Measurements from ENCODE around the gene ABCD3.

DNA sequence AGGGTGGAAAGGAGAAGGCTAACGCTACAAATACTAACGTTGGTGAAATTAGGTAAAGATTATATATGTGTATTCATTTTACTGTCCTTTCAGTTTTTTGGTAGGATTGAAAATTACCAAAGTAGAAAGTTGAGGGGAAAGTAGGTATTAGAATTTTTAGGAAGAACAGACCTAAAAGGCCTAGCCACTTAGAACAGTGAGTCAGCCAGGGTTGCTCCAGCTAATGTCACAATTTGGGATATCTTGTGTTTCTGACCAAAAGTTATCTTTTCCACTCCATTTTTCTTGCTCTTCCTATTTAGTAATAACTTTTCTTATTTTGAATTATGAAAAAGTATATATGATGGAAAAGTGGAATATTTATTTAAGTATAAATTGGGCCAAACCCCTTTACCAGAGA, 83.2 kb downstream of the ABCD3 start:
- TF ChIP-seq, protein P1, sequence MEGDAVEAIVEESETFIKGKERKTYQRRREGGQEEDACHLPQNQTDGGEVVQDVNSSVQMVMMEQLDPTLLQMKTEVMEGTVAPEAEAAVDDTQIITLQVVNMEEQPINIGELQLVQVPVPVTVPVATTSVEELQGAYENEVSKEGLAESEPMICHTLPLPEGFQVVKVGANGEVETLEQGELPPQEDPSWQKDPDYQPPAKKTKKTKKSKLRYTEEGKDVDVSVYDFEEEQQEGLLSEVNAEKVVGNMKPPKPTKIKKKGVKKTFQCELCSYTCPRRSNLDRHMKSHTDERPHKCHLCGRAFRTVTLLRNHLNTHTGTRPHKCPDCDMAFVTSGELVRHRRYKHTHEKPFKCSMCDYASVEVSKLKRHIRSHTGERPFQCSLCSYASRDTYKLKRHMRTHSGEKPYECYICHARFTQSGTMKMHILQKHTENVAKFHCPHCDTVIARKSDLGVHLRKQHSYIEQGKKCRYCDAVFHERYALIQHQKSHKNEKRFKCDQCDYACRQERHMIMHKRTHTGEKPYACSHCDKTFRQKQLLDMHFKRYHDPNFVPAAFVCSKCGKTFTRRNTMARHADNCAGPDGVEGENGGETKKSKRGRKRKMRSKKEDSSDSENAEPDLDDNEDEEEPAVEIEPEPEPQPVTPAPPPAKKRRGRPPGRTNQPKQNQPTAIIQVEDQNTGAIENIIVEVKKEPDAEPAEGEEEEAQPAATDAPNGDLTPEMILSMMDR (IDR thresholded peaks at IDR 0.05): no peak
- TF ChIP-seq POLR2AphosphoS5 (IDR thresholded peaks at IDR 0.05) (no peak), EP300 (IDR thresholded peaks at IDR 0.05) (no peak)

Data from gastroesophageal sphincter (tissue), 3 donors.